Measurements from ENCODE around the gene PHF12.
"Not testable (repeated sequence)": the region's sequence is repeated elsewhere in the genome, so short reads cannot be mapped to it uniquely, and the experiment has no call there.

Gene PHF12

GRCh38 chr17:28928061-28928460 lies 23.3 kb downstream of the PHF12 start:
- no peak for DNase-seq

- DNase-seq = no peak
Observed at GRCh38 chr17:28926786-28927185, 24.5 kb downstream of the PHF12 start.

GRCh38 chr17:28926366-28926765 lies 25.0 kb downstream of the PHF12 start:
- no peak for DNase-seq

GRCh38 chr17:28925912-28926365 lies 25.4 kb downstream of the PHF12 start:
- DNase-seq = no peak

- DNase-seq = no peak
Observed at GRCh38 chr17:28920201-28920600, 31.1 kb downstream of the PHF12 start.

GRCh38 chr17:28918295-28918694 lies 33.0 kb downstream of the PHF12 start:
- DNase-seq = no peak

- DNase-seq = no peak
Observed at GRCh38 chr17:28917465-28917864, 33.9 kb downstream of the PHF12 start.

- no peak for DNase-seq
Observed at GRCh38 chr17:28917029-28917428, 34.3 kb downstream of the PHF12 start.

GRCh38 chr17:28916302-28916934 lies 34.9 kb downstream of the PHF12 start:
- DNase-seq = peak; percentile 12

- DNase-seq = no peak
Observed at GRCh38 chr17:28912938-28913333, 38.4 kb downstream of the PHF12 start.

GRCh38 chr17:28912281-28912937 lies 38.9 kb downstream of the PHF12 start:
- no peak for DNase-seq

- no peak for DNase-seq
Observed at GRCh38 chr17:28911411-28912045, 39.8 kb downstream of the PHF12 start.

- no peak for DNase-seq
Observed at GRCh38 chr17:28910534-28910933, 40.8 kb downstream of the PHF12 start.

- DNase-seq = no peak
Observed at GRCh38 chr17:28908640-28909167, 42.6 kb downstream of the PHF12 start.

- no peak for DNase-seq
Observed at GRCh38 chr17:28907709-28908475, 43.4 kb downstream of the PHF12 start.

GRCh38 chr17:28906706-28907438 lies 44.4 kb downstream of the PHF12 start:
- DNase-seq = no peak

- DNase-seq = no peak
Observed at GRCh38 chr17:28906276-28906675, 45.0 kb downstream of the PHF12 start.

- no peak for DNase-seq
Observed at GRCh38 chr17:28904800-28905199, 46.5 kb downstream of the PHF12 start.

- DNase-seq = not testable (repeated sequence)
Observed at GRCh38 chr17:28903546-28903841, 47.8 kb downstream of the PHF12 start.

- peak; percentile 98 for DNase-seq
Observed at GRCh38 chr17:28902819-28903545, 48.3 kb downstream of the PHF12 start, which contains the start of gene DHRS13. DHRS13 (minus strand) TSS chr17:28903079; CDS start chr17:28902944, 135 bp downstream.

- DNase-seq = peak; percentile 57
Observed at GRCh38 chr17:28901866-28902818, 49.2 kb downstream of the PHF12 start.

Measured in NCI-H1436 (cell line).